DOHH2 (cell line): ENCODE measurements around the gene WWC1.

ENCODE experiments used
- EZH2phosphoT487 ChIP-seq: fragments of 200-600 bp; sonication (generic); IDR thresholded peaks from 2 replicates; pipeline ENCODE4 v1.6.1; 2017; ENCODE audit warnings: borderline replicate concordance, mild to moderate bottlenecking, antibody characterized with exemption, low read length, moderate library complexity, mixed read lengths
- TF ChIP-seq, protein P1 (sequence below): fragments of 200-600 bp; sonication (generic); IDR thresholded peaks from one replicate; pipeline ENCODE4 v1.5.1; 2014; ENCODE audit warnings: antibody characterized with exemption, mild to moderate bottlenecking, low read depth, low read length; ENCODE audit not compliant: poor library complexity, severe bottlenecking

- TF ChIP-seq, protein P1, sequence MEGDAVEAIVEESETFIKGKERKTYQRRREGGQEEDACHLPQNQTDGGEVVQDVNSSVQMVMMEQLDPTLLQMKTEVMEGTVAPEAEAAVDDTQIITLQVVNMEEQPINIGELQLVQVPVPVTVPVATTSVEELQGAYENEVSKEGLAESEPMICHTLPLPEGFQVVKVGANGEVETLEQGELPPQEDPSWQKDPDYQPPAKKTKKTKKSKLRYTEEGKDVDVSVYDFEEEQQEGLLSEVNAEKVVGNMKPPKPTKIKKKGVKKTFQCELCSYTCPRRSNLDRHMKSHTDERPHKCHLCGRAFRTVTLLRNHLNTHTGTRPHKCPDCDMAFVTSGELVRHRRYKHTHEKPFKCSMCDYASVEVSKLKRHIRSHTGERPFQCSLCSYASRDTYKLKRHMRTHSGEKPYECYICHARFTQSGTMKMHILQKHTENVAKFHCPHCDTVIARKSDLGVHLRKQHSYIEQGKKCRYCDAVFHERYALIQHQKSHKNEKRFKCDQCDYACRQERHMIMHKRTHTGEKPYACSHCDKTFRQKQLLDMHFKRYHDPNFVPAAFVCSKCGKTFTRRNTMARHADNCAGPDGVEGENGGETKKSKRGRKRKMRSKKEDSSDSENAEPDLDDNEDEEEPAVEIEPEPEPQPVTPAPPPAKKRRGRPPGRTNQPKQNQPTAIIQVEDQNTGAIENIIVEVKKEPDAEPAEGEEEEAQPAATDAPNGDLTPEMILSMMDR = no peak
- no peak for TF ChIP-seq EZH2phosphoT487
Measured at GRCh38 chr5:168407211-168407610, 115.8 kb downstream of the WWC1 start.
